Measurements from ENCODE around the gene MICU1. TPM values are rescaled to one million over a fixed set of nuclear protein-coding genes. Genes with fewer than 3 reads are reported as not detected.
"Not testable (repeated sequence)": the region's sequence is repeated elsewhere in the genome, so short reads cannot be mapped to it uniquely, and the experiment has no call there.

Gene MICU1
- total RNA-seq, 1 donor from 2014 or later, result 41.0 TPM

DNA sequence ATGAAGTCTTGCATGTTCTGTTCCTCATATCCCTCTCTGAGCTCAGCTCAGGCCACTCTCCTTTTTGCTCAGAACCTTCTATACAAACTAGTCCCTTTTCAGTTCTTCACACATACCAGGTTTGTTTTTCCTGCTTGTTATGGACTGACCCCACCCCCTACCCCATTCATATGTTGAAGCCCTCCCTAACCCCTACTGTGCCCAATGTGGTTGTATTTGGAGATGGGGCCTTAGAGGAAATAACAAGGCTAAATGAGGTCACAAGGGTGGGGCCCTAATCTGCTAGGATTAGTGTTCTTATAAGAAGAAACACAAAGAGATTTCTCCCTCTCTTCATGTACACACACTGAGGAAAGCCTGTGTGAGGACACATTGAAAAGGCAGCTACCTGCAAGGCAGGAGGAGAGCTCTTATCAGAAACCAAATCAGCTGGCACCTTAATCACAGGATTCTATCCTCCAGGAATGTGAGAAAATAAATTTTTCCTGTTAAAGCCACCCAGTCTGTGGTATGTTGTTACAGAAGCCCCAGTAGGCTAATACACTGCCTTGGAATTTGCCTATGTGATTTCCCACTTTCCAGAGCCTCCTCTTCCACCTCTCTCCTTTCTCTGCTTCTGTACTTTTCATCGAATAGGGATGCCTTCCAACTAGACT lies 203.9 kb downstream of the MICU1 start:
- DNase-seq (no peak), ATAC-seq (ENCODE audit: poor library complexity) (no peak)
- intact Hi-C loops (cut with DNase I), result no loop called here

- ATAC-seq (ENCODE audit: poor library complexity) (no peak), DNase-seq (no peak)
- intact Hi-C loops (cut with DNase I), result no loop called here
Measured at GRCh38 chr10:72419241-72419640, 206.6 kb downstream of the MICU1 start.

DNA sequence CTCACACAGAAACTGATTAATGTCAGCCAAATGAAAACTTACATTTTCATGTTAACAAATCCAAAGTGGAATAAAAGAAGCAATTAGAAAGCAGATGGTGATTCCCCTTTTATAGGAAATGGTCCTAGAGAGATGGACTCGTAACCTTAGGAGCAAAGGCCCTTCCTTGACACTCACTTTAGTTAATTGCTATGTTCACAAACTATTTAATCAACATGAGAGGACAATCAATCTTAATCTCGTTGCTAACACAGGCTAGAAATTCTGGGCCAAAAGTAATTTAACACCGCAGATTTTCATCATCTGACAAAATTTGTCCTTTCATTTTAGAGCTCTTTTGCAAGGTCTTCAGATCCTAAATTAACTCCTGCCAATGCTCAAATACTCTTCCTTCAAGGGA lies 207.2 kb downstream of the MICU1 start:
- ATAC-seq (ENCODE audit: poor library complexity), result no peak
- no peak for DNase-seq
- intact Hi-C loops (cut with DNase I), result no loop called here

DNA sequence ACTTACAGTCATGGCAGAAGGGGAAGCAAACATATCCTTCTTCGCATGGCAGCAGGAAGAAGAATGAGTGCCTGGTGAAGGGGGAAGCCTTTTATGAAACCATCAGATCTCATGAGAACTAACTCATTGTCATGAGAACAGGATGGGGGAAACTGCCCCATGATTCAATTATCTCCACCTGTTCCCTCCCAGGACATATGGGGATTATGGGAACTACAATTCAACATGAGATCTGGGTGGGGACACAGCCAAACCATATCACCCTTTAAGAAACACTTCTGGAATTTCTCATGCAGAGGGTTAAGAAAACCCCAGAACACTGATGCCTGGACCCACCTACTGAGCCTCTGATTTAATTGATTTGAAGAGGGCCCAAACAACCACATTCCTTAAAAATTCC lies 207.9 kb downstream of the MICU1 start:
- ATAC-seq (ENCODE audit: poor library complexity) (no peak), DNase-seq (no peak)
- intact Hi-C loops (cut with DNase I), result no loop called here

GRCh38 chr10:72416661-72417060 lies 209.2 kb downstream of the MICU1 start:
- ATAC-seq (ENCODE audit: poor library complexity), result no peak
- intact Hi-C loops (cut with DNase I), result no loop called here

GRCh38 chr10:72414642-72415041 lies 211.2 kb downstream of the MICU1 start:
- intact Hi-C loops (cut with DNase I), result no loop called here
- DNase-seq (no peak), ATAC-seq (ENCODE audit: poor library complexity) (no peak)

More at GRCh38 chr10:72416661-72417060, 209.2 kb downstream of the MICU1 start:
- no peak for DNase-seq

DNA sequence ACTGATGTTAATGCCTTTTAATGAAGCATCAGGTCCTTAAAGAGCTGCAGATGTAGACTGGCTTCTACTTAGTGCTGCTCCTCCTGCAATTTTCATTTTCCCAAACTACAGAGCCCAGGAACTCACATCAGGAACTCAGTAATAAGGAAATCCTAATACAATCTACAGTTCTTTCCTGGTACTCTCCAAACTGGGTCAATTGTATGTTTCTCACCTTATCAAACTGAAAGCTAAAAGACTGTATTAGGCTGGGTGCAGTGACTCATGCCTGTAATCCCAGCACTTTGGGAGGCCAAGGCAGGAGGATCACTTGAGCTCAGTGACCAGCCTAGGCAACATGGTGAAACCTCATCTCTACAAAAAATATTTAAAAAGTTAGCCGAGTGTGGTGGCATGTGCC lies 216.7 kb downstream of the MICU1 start:
- no peak for ATAC-seq (ENCODE audit: poor library complexity)
- intact Hi-C loops (cut with DNase I), result no loop called here
- no peak for DNase-seq

DNA sequence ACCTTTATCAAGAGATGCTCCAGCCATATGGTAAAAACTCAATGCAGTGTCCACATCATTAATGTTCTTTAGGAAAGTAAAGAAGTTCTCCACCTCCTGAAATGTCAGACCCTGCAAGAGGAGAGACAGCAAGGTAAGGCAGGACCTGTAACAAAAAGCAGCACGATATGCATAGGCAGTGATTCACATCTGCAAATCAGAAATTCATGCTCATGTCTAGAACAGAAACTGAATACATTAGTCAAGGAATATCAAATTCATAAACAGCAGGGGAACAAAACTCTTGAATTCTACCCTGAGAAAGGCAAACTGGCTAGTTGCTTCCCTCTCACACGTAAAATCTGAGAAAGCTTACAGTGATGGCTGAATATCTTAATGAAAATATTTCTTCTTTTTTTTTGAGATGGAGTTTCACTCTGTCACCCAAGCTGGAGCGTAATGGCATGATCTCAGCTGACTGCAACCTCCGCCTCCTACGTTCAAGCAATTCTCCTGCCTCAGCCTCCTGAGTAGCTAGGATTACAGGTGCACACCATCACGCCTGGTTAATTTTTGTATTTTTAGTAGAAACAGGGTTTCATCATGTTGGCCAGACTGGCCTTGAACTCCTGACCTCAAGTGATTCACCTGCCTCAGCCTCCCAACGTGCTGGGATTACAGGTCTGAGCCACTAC lies 217.8 kb downstream of the MICU1 start:
- DNase-seq, result no peak
- no peak for ATAC-seq (ENCODE audit: poor library complexity)
- intact Hi-C loops (cut with DNase I), result no loop called here

- intact Hi-C loops (cut with DNase I), result no loop called here
- ATAC-seq (ENCODE audit: poor library complexity), result no peak
- DNase-seq, result no peak
Measured at GRCh38 chr10:72407471-72407870, 218.4 kb downstream of the MICU1 start.

DNA sequence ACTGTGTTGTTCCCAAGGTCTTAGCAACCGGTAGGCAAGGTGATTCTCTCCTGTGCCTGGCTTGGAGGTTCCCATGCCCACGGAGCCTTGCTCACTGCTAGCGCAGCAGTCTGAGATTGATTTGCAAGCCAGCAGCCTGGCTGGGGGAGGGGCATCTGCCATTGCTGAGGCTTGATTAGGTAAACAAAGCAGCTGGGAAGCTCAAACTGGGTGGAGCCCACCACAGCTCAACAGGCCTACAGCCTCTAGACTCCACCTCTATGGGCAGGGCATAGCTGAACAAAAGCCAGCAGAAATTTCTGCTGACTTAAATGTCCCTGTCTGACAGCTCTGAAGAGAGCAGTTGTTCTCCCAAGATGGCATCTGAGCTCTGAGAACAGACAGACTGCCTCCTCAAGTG lies 230.3 kb downstream of the MICU1 start:
- DNase-seq; intact Hi-C loops (cut with DNase I); ATAC-seq (ENCODE audit: poor library complexity): not testable (repeated sequence)

DNA sequence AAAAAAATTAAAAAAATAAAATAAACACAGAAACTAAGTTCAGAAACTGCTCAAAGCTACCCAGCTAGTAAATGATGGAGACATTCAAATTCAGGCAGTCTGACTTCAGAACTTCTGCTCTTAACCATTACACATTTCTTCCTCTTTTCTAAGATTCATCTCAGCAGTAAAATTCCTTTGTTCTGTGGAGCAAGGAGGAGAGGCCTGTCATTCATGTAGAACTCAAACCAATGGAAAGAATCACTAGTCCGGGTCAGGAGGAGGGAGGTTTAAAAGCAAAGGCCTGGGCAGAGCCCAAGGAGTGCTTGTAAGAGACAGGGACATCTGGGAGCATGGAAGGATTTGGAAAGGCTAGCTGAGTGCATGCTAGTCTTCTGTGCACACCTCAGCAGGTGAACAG lies 233.3 kb downstream of the MICU1 start:
- intact Hi-C loops (cut with DNase I), result no loop called here
- DNase-seq (no peak), ATAC-seq (ENCODE audit: poor library complexity) (no peak)

DNA sequence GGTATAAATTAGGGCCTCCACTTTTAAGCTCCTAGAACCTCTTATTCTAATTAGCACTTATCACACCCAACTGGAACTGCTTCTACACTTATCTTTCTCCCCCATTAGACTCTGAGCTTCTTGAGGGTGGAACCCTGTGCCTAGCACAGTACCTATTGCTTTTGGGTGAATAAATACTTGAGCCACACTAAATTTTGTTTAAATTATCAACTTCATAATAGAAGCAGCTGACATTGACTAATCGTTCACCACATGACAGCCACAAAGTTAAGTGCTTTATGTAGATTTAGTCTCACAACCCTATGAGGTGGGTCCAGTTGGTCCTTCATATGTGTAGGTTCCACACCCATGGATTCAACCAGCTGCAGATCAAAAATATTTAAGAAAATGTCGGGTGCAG lies 235.1 kb downstream of the MICU1 start:
- DNase-seq (no peak), ATAC-seq (ENCODE audit: poor library complexity) (no peak)
- intact Hi-C loops (cut with DNase I), result no loop called here

DNA sequence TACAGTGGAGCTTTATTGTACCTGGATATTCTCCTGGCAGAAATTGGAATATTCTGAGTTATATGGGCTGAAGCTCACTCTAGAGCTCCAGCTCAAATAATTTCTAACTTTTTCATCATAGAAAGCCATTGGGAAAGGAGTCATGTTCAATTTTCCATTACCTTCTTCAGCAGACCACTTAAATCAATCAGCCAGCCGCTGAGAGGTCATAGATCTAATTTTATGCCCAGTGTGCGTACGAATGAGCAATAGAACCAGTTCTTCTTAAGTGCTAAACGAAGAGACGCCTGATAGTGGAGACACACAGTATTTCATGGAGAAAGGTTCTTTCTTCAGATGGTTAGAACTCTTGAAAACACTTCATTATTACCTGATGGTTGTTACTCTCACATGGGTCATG lies 236.2 kb downstream of the MICU1 start:
- DNase-seq (no peak), ATAC-seq (ENCODE audit: poor library complexity) (no peak)
- intact Hi-C loops (cut with DNase I), result no loop called here

GRCh38 chr10:72389014-72389413 lies 236.9 kb downstream of the MICU1 start:
- intact Hi-C loops (cut with DNase I), result no loop called here
- DNase-seq (no peak), ATAC-seq (ENCODE audit: poor library complexity) (no peak)

DNA sequence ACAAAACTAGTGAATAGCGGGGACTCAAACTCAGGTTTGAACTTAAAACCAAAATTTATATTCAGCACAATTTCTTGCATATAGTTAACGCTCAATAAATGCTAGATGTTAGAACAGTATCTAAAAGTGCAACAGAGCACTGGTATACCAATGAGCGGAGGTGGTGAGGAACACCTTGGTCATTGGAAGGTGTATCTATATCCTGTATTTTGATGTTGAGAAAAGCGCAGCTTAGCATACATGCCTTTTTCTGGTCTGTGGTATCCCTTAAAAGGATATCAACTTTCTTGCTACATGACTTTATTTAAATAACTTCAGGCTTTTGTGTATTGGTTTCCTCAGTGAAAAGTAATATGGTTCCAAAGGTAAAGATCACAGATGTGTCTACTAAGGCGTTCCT lies 237.8 kb downstream of the MICU1 start:
- intact Hi-C loops (cut with DNase I), result no loop called here
- ATAC-seq (ENCODE audit: poor library complexity) (no peak), DNase-seq (no peak)

- no peak for DNase-seq
- ATAC-seq (ENCODE audit: poor library complexity), result no peak
- intact Hi-C loops (cut with DNase I), result no loop called here
Measured at GRCh38 chr10:72386916-72387586, 238.8 kb downstream of the MICU1 start.

DNA sequence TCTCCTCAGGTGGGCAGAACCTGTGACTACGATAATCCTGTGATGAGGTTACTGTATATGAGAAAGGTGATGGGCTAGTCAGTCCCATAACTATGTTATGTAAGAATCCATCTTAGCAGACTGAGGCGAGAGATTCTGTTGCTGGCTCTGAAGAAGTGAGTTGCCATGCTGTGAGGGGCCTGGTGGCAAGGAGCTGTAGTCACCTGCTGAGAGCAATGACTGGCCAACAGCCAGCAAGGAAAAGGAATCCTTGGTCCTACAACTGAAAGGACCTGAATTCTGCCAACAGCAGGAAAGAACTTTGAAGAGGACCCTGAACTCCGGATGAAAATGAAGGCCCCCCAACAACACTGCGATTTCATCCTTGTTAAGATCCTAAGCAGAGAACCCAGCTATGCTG lies 240.2 kb downstream of the MICU1 start:
- ATAC-seq (ENCODE audit: poor library complexity) (no peak), DNase-seq (no peak)
- intact Hi-C loops (cut with DNase I), result no loop called here

GRCh38 chr10:72384982-72385381 lies 240.9 kb downstream of the MICU1 start:
- DNase-seq; intact Hi-C loops (cut with DNase I); ATAC-seq (ENCODE audit: poor library complexity): not testable (repeated sequence)

- DNase-seq (no peak), ATAC-seq (ENCODE audit: poor library complexity) (no peak)
- intact Hi-C loops (cut with DNase I), result loop anchor here (10.0 kb wide), 1 partner anchor 315 kb away; the partner anchor contains the start of gene MCU
Measured at GRCh38 chr10:72379776-72380175, 246.1 kb downstream of the MICU1 start.

GRCh38 chr10:72379062-72379461 lies 246.8 kb downstream of the MICU1 start:
- intact Hi-C loops (cut with DNase I), result loop anchor here (10.0 kb wide), 1 partner anchor 316 kb away; the partner anchor contains the start of gene MCU
- ATAC-seq (ENCODE audit: poor library complexity) (no peak), DNase-seq (no peak)

Measured in Right ventricle myocardium superior (tissue), 1 donor.